ENCODE measurements around the gene BPGM.
A peak's percentile ranks its signal among the peaks of the same experiment; 100 is the strongest.

Gene BPGM

DNA sequence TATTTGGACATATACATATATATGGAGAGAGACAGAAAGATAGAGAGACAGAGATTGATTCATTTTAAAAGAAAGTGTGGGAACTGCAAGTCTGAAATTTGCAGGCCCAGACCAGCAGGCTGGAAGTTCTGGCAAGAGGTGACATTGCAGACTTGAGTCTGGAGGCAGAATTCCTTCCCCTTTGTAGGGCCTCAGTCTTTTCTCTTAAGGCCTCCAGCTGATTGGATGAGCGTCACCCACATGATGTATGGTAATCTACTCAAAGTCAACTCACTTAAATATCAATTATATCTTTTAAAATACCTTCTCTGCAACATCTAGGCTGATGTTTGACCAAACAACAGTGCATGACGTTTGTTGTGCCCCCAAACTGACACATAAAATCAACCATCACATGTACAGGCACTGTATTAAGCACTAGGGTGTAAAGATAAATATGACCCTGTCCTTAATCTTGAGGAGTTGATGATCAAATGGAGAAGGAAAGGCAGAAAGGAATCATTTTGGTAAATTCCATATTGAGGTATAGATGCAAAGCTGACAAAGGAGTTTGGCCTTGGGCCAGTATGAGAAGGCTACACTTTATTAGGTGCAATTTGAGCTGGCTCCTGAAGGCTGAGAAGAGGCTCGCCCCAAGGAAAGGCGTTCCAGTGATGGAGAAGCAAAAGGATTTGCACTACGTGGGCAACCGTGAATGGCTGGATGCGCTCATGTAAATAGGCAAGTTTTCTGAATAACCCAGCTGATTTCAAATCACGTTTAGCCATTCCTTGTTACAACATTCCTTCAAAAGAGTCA, 52.6 kb downstream of the BPGM start:
- no peak for DNase-seq

GRCh38 chr7:134699899-134700298, 53.2 kb downstream of the BPGM start:
- no peak for DNase-seq

DNA sequence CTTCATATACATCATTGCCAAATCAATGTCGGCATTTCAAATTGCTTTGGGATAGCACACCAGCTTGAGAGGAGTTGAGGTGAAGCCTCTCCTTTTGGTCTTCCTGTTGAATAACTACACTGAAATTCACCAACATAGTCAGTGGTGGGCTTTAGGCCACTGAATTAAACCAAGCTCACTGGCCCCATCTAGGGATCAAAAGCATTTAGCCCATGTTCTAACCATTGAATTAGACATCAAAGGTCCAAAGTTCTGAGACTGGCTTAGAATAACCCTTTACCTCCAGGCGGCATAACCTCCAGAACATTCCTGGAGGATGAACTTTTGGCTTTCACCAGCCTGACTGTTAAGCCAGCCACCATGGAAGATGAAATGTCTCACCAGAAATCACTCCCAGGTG, 54.6 kb downstream of the BPGM start:
- DNase-seq: peak; percentile 40

DNA sequence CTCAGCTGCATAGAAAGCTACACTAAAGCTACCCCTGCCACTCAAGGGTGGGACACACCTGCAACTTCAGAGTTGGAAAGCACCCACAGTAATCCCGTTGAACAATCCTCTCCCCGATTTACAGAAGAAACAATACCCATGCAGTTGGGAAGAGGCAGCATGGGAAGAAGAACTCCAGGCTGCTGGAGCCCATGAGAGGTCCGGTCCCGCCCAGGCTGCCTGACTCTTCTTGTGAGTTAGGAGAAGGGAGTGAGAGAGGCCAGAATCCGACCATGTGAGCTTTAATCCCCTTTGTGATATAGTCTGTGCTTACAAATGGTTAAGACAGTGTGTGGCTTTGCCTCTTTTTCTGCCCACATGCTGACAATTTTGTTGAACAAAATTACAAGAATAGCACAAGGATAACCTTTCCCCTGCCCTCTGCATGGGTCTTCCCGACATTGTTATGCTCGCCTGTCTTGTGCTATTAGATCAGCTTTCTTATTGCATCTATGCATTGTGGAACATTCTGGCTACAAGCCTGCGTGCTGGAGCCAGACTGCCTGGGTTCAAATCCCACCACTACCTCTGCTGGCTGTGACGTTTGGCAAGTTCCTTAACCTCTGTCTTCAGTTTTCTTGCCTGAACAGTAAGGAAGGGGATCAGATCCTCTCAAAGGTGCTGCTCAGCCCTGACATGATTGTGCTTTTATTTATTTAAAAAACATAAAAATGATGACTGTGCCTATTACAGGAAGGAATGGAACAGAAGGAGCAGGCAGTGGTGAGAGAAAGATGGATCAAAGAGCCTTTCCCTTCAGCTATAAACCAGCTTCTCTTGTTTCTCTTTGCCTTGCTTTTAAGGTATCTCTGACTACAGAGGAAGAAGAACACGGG, 56.0 kb downstream of the BPGM start:
- DNase-seq: no peak

DNA sequence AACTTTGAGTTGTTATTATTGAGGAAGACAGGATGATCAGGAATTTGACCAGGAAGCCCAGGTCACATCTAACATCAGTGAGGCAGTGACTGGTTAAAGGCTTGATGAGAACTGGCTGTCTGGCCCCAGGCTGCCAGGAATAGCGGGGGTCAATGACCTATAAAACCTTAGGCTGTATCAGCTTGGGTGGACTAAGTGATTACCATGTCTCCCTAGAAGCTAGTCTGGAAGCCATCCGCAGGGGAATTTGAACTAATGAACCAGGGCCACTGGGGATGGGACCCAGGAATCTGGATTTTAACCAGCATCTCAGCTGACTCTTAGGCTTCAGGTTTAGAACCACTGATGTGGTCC, 56.6 kb downstream of the BPGM start:
- DNase-seq: no peak

DNA sequence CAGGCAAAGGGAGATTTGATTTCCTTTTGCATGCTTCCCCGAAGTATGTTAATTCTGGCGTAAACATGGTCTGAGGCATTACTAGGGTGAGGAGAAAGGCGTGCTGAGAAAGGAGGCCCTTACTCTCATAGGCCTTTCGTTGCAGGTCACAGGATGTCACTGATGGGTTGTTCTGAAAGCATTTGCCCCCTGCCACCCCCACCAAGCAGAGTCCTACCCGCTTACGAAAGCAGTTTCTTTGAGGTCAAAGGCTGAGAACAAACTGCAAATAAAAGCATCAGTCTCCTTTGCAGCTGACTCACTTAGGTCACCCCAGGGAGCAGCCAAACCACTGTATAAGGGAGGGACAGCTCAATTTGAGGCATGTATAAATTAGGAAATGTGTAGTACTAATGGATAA, 57.1 kb downstream of the BPGM start:
- no peak for DNase-seq

DNA sequence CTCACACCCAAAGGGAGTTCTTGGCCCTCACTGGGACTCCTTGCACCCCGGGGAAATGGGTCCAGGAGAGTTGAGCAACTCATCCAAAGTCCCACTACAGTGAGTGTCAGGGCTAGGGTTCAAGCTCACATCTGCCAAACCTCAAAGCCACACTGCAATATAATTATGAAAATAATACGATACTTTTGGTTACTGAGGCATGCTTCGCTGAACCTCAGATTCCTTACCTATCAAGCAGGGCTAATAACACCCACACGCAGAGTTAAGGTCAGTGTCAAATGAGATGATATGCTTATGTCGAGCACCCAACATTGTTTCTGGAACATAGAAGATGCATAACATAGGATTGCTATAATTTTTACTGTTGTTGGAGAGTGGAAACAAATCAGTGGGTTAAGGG, 58.2 kb downstream of the BPGM start:
- DNase-seq: no peak

- DNase-seq: no peak
Measured at GRCh38 chr7:134705716-134706115, 59.1 kb downstream of the BPGM start.

GRCh38 chr7:134706468-134706867, 59.8 kb downstream of the BPGM start:
- no peak for DNase-seq

- no peak for DNase-seq
Measured at GRCh38 chr7:134707663-134708378, 61.2 kb downstream of the BPGM start.

DNA sequence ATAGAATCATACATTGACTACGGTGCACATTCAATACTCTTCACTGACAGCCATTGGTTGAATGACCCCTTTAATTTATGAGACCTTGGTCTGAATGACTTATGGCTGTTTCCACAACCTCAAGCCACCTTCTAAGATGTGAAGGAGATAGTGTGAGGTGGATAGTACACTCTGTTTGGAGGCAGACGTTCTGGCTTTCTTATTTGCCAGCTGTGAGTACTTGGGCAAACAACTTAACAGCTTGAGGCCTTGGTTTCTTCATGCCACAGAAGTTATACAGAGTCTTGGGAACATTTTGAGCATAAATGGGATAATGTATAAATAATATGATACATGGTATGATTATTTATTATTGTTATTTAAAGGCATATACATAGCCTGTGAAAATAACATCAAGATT, 62.0 kb downstream of the BPGM start:
- DNase-seq: no peak

DNA sequence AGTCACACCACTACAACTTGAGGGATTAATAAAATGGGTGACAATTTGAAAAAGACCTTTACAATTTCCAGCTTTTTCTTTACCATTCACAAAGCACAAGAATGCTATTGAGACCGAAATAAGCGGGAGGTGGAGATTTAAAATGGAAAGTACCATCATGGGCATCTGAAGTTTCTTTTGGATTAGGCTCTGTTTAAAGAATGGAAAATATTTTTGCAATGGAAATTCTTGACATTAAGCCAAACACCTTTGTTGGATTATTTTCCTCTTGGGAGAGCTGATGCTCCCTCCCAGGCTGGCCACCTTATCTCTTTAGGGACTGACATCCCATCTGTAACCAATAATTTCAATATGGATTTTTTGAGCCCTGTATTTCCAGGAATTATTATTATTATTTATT, 62.5 kb downstream of the BPGM start:
- DNase-seq: no peak

DNA sequence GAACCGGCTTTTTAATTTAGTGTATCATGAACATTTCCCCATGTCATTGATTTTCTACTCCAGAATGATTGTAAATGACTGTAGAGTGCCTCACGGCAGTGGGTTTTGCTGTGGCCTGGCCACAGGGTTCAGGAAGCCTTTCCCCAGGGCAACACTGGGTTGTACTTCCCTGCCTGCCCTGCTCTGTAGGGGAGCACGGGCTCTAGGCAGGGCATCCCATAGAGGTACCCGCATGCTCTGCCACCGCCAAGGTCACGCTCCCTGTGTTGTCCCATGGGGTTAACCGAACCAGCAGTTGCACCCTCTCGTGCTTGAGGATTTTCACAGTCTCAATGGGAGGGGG, 63.8 kb downstream of the BPGM start:
- DNase-seq: no peak

GRCh38 chr7:134710854-134711624, 64.4 kb downstream of the BPGM start:
- DNase-seq: peak; percentile 20

DNA sequence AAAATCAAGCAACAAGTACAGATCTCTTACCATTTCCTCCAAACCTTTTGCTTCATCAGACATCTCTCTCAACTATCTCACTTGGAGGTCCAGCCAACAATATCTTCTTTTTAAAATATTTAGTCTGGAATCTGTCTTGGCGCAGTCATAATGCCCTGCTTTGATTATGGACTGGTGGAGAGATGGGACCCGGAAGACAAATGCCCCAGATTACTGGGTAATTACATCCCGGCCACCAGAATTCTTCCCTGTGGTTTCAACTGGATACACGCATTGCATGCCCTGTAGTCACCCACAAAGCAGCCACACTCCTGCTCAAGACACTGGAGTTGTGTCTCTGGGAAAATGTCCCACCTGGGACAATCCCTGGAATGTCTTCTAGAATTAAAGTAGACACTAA, 65.5 kb downstream of the BPGM start:
- DNase-seq: no peak

DNA sequence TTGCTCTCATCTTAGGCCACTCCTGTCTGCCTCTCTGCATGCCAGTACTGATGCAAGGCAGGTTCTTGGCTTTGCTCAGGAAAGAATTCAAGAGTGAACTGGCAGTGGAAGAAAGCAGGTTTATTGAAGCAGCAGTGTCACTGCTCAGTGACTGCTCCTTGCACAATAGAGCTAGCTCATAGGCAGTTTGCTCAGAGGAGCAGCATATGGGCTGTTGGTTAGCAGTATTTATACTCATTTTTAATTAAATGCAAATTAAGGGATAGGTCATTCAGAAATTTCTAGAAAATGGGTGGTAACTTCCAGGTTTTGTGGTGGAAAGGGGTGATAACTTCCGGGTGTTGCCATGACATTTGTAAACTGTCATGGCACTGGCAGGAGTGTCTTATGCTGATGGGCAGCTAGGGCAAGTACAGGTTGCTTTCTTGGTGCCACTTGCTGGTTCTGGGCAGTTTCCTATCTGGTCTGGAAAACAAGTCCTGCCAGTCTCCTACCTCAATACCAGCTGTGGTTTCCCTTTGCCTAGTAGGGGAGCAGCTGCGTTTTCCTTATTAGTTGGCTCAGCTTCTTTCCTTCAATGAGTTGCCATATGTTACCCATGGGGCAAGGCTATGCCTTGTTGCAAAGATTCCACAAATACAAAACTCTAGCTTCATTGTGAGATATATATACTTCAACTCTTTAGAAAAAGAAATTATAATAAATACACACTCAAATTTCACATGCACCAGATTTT, 68.0 kb downstream of the BPGM start:
- DNase-seq: no peak

DNA sequence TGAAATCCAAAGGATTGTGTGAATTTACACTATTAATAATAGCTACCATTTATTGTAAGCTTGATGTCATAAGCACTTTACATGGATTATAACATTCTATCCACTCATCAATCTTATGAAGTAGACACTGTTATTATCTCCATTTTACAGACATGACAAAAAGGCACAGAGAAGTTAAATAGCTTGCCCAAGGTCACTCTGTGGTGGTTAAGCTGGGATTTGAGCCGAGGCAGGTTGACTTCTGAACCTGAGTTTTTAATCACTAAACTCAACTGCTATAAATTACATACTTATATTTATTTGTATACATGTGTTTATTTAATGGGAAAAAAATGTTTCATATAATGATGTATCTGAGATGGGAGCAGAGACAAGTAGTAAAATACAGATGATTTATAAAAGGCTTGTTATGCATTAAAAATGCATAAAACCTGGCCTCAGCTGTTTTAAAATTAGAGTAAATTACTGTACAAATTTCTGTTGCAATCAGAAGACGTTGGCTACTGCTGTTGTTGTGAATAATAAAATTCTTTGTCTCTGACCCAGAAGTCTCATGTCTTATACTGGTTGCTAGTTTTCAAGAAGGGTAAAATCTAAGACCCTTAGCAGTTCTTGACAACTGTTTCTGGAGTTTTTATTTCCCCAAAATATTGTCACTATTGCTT, 71.7 kb downstream of the BPGM start:
- no peak for DNase-seq

- no peak for DNase-seq
Measured at GRCh38 chr7:134720091-134720935, 73.7 kb downstream of the BPGM start.

- DNase-seq: no peak
Measured at GRCh38 chr7:134721171-134721570, 74.5 kb downstream of the BPGM start.

GRCh38 chr7:134722786-134723322, 76.2 kb downstream of the BPGM start:
- no peak for DNase-seq

Measured in activated gamma-delta T cell treated with Interleukin-2 at 50 U/mL for 16 hours (primary cell).